Hippocampal formation (tissue), 2 donors: ENCODE results near the gene AMDHD2.
"Not testable (repeated sequence)": the region's sequence is repeated elsewhere in the genome, so short reads cannot be mapped to it uniquely, and the experiment has no call there.

Source experiments
- DNase-seq, 2 donors: peaks; one replicate each; lab custom pipeline; 2025; lab: John Stamatoyannopoulos, UW

Gene AMDHD2

DNA sequence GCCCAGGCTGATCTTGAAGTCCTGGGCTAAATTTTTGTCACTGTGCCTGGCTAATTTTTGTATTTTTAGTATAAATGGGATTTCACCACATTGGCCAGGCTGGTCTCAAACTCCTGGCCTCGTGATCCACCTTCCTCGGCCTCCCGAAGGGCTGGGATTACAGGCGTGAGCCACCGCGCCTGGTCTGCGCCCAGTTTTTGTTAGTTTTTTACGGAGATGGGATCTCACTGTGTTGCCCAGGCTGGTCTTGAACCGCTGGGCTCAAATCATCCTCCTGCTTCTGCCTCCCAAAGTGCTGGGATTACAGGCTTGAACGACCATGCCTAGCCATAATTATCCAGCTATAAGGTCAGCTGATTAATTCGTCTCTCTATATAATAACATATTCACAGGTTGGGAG lies 13.7 kb downstream of the AMDHD2 start:
- DNase-seq = no peak

DNA sequence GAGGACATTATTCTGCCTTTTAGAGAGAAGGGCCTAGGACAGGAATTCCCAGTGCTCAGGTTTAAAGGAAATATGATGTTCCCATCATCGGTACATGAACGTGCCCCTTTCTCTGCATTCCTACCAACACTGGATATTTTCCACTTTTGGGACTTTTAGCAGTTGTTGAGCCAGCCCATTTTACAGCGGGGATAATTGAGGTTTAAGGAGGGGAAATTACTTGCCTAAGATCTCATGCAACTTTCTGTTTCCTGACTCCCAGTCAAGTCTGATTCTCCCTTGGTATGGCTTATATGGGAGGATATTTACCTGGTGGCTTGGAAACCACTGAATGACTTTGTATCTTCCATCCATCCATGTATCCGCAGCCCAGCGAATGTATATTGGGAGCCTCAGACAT lies 14.2 kb downstream of the AMDHD2 start:
- DNase-seq = not testable (repeated sequence)

GRCh38 chr16:2535625-2536013 lies 15.4 kb downstream of the AMDHD2 start:
- no peak for DNase-seq

DNA sequence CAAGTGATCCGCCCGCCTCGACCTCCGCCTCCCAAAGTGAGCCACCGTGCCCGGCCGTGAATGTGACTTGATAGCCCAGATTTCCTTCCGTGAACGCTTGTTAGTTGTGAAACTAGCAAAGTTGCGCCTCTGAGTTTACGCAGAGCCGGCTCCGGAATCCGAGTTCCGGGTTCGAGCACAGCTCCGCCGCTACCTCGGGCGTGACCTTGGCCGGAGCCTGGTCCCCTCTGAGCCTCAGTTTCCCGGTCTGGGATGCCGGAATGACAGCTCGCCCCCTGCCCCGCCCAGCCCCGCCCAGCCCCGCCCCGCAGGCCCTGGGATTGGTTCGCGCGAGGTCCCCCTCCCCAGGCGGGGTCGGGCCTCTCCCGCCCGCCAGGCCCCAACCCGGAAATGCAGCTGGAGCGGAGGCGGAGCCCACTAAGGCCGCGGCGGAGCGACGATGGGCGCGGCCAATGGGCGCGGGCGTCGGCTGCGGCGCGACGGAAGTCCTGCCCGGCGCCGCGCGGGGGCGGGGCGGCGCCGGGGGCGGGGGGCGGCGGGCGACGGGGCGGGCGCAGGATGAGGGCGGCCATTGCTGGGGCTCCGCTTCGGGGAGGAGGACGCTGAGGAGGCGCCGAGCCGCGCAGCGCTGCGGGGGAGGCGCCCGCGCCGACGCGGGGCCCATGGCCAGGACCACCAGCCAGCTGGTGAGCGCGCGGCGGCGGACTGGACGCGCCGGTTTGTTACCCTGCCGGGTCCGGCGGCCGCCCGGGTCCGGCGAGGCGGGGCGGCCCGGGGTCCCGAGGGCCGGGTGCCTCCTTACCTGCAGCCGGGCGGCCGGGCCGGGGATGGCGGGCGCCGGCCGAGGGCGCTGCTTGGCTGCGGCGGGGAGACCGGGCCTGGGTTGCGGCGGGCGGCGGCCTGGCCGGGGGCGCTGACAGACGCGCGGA lies 17.5 kb downstream of the AMDHD2 start, which contains the start of gene PDPK1:
Gene PDPK1 (plus strand): TSS at position 571 of the 929 bp plus-strand sequence. CDS start 92 bp downstream, at position 663.
- peak; percentile 93 to 95 for DNase-seq

DNA sequence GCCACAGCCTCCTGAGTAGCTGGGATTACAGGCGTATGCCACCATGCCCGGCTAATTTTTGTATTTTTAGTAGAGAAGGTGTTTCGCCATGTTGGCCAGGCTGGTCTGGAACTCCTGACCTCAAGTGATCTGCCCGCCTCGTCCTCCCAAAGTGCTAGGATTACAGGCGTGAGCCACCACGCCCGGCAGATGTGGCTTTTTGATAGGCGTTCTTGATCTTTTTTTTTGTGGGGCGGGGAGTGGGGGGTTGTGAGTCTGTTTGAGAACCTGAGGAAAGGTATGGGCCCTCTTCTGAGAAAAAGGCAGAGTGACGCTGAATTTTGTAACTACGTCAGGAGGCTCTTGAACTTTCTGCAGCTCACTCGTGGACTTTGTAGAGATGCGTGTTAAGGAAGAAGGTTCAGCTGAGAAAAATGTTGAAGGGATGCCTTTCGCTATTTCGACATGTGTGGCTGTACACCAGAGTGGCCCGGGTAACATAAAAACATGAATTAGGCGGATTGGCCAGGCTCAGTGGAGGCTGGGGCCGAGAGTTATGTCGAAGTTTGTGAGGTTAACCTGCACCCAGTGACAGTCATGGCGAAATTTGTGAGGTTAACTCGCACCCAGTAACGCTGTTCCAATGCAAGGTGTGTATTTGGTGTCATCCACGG lies 19.1 kb downstream of the AMDHD2 start:
- DNase-seq = not testable (repeated sequence)

GRCh38 chr16:2539845-2540458 lies 19.8 kb downstream of the AMDHD2 start:
- not testable (repeated sequence) for DNase-seq

DNA sequence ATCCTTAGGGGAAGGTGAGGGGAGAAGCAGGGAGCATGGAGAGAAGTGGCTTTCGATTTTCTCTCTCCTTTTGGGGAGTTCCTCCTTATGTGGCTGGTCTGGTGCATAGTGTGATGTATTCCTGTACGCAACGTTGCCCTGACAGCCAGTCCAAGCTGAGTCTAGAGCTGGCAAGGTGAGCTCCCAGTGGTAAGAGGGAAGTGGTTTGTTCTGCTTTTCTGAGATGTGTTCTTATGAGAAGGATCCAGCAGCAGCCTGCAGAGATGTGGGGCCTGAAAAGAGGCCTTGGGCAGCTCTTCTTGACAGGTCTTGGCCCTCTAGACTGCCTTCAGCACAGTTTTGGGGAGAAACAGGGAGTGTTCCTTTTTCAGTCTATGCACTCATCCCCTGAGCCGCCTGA lies 20.7 kb downstream of the AMDHD2 start:
- not testable (repeated sequence) for DNase-seq

- DNase-seq = not testable (repeated sequence)
These were observed 21.2 kb downstream of the AMDHD2 start for GRCh38 chr16:2541409-2541808.

DNA sequence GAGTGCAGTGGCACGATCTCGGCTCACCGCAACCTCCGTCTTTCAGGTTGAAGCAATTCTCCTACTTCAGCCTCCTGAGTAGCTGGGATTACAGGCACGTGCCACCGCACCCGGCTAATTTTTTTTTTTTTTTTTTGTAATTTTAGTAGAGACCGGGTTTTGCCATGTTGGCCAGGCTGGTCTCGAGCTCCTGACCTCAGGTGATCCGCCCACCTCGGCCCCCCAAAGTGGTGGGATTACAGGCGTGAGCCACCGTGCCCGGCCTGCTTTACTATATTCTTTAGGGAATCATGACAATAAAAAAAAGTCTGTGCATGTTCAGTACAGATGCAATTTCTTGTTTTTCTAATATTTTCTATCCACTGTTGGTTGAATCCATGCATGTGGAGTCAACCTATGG lies 23.6 kb downstream of the AMDHD2 start:
- DNase-seq = not testable (repeated sequence)

- not testable (repeated sequence) for DNase-seq
These were observed 30.2 kb downstream of the AMDHD2 start for GRCh38 chr16:2550283-2550878.

- not testable (repeated sequence) for DNase-seq
These were observed 31.3 kb downstream of the AMDHD2 start for GRCh38 chr16:2551420-2551889.

DNA sequence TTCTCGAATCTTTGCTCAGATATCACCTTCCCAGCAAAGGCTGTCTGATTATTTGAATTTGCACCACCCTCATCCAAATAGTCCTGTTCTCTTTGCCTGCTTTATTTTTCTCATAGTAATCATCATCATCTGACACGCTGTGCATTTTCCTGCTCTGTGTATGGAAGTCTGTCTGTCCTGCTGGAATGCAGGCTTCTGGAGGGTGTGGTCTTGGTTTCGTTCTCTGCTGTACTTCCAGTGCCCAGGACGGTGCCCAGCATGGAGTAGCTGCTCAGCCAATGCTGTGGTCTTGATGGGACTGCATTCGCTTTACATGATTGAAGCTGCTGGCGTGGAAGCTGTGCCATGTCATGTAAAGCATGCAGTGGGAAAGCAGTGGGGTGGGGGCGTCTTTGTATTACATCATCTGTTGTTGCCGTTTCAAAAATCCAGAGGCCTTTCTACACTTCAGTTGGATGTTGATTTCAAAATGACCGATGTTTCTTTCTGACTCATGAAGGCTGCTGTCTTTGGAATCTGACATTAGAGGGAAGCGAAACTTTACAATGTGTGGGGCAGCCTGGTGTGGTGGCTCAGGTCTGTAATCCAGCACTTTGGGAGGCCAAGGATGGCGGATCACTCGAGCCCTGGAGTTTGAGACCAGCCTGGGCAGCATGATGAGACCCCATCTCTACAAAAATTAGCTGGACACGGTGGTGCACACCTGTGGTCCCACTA lies 34.7 kb downstream of the AMDHD2 start:
- not testable (repeated sequence) for DNase-seq

DNA sequence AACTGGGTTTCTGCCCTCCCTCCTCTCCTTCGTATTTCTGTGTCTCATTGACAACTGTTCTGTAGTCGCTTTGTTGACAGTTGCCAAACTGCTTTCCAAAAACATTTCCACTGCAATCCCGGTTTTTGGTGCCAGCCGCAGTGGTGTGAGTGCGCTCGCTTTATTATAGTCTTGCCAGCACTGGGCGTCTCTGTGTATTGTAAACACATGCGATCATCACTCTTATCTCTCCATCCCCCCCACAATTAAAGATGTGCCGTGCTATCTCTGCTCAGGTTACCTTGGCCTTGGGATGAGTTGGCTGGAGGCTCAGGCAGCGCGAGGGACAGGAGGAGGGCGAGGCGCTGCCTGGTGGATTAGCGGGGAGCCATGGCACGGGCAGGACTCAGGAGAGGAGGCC lies 37.0 kb downstream of the AMDHD2 start:
- not testable (repeated sequence) for DNase-seq

DNA sequence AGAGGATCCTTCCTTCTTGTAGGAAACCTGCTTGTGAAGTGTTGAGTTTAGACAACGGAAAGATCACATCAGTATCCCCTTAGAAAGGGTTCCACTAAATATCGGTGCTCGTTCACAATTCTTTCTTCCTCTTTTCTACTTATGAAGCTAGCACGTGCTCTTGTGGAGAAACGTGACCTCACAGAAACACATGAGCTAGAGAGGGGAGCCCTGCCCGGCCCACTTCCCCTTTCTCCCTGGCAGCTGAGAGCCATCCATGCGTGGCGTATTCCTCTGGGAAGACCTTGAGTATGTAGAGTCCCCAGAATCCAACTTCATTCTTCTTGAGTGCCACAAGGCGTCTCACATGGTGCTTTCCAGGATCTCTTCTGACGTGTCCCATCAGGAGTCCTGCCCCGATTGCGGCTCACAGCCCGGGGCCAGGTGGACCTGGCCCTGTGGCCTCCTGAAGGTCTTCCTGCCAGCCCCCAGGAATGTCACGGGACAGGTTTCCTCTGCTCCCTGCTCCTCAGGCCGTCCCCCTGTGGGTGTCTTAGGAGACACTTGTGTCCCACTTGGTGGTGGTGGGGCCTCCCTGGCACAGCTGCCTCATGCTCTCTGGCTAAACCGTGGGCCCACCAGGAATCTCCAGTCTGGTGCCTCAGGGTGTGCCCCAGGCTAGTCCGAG lies 40.1 kb downstream of the AMDHD2 start:
- DNase-seq = not testable (repeated sequence)

DNA sequence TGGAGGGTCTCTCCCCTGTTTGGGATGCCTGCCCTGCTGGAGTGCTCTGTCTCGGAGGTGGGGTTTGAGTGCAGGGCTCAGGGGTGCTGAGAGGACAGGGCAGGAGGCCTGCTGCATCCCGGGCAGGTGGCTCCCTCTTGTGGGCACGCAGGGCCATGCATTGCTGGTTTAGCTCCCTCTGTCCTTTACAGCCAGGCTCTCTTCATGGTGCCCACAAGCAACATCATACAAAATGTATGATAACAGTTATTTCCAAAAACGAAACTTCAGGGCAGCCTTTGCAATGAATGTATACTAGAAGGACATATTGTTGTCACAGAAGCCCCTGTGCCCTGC lies 40.6 kb downstream of the AMDHD2 start:
- DNase-seq = not testable (repeated sequence)

GRCh38 chr16:2567506-2567905 lies 47.3 kb downstream of the AMDHD2 start:
- DNase-seq = not testable (repeated sequence)

GRCh38 chr16:2568573-2568972 lies 48.4 kb downstream of the AMDHD2 start:
- DNase-seq = not testable (repeated sequence)

- DNase-seq = not testable (repeated sequence)
These were observed 52.5 kb downstream of the AMDHD2 start for GRCh38 chr16:2572704-2573103.

DNA sequence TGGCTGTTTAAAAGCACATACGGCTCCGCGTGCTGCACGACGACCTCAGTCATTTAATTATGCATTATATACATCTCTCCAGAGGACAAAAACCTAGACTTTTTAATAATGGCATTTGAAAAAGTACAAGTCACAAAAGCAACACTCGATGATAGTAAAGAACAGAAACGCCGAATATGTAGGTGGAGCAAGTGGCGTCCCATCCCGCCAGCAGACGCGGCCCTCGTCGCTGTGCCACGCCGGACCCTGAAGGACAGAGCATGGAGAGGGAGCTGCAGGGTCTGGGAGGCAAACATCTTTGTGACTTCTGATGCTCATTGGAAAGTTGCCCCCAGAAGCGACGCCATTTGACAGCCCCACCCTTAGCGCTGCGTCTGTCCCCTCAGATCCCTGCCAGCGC lies 55.7 kb downstream of the AMDHD2 start:
- not testable (repeated sequence) for DNase-seq

DNA sequence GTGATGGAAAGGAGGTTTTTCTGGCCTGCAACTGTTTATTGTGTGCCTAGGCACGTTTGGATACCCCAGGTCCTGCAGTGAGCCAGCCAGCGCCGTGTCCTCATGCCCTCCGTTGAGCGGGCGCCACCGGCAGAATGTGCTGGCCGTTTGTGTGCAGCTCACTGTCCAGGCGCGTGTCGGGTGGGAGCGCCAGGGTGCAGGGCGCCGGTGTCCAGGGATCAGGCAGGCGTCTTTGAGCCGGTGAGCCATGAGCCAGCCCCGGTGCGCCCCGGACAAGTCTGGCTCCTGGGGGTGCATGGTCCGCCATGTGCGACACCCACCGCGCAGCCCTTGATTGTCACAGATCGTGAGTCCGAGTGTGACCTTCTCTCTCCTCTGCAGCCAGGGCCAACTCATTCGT lies 56.9 kb downstream of the AMDHD2 start:
- DNase-seq = not testable (repeated sequence)

DNA sequence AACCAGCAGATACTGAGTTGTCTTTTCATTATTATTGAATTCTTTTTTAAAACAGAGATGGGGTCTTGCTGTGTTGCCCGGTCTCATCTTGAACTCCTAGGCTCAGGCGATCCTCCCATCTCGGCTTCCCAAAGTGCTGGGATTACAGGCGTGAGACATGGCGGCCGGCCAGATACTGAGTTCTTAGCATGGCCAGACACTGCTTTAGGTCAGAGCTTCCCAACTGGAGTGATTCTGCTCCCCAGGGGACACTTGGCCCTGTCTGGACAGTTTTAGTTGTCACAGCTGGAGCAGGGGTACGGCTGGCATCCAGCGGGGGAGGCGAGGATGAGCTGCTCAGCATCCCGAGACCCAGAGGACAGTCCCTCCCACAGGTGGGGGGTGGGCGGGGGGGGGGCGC lies 58.7 kb downstream of the AMDHD2 start:
- not testable (repeated sequence) for DNase-seq
